HUES6 (cell line): ENCODE results near the gene METTL9.

Experiments used
- H3K27ac ChIP-seq: 2 replicates; pipeline ENCODE4 v1.7.0; 2013; ENCODE audit warnings: low read depth, mild to moderate bottlenecking, low read length, inconsistent platforms
- H3K27me3 ChIP-seq: 2 replicates; pipeline ENCODE4 v1.6.1; 2013; ENCODE audit warnings: low read length; ENCODE audit not compliant: control insufficient read depth, insufficient read depth
- H3K36me3 ChIP-seq: 2 replicates; pipeline ENCODE4 v1.6.1; 2013; ENCODE audit warnings: low read length; ENCODE audit not compliant: control insufficient read depth, insufficient read depth
- H3K4me1 ChIP-seq: 2 replicates; pipeline ENCODE4 v1.6.1; 2013; ENCODE audit warnings: low read length; ENCODE audit not compliant: control insufficient read depth, insufficient read depth
- H3K4me3 ChIP-seq: 2 replicates; pipeline ENCODE4 v1.5.1; 2013; ENCODE audit warnings: low read depth, low read length
- H3K9ac ChIP-seq: one replicate; pipeline ENCODE4 v1.6.1; 2013; ENCODE audit warnings: mild to moderate bottlenecking, low read length
- H3K9me3 ChIP-seq: 2 replicates; pipeline ENCODE4 v1.6.1; 2013; ENCODE audit warnings: low read depth, low read length; ENCODE audit not compliant: control insufficient read depth, insufficient read depth

Gene METTL9

DNA sequence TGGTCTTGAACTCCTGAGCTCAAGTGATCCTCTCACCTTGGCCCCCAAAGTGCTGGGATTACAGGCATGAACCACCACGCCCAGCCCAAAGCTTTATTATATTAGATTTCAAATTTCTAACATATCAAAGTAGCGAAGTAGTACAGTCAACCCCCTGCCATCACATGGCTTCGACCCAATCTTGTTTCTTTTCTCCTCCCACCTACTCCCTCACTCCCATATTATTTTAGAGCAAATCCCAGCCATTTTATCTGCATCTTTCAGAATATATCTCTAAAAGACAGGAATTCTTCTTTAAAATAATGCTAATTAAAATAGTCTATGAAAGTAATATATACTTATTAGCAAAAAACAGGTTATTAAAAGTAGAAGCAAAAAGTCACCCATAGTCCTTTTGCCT is 52.1 kb downstream of the METTL9 start:
- no peak overlapping the region for H3K9ac ChIP-seq
- peaks cover 4% of the 10 kb centered on the region for H3K36me3 ChIP-seq
- H3K4me3 ChIP-seq = no peak overlapping the region
- no peak overlapping the region for H3K27ac ChIP-seq
- no peaks in the 10 kb centered on the region for H3K27me3 ChIP-seq
- no peaks in the 10 kb centered on the region for H3K4me1 ChIP-seq
- H3K9me3 ChIP-seq = no peaks in the 10 kb centered on the region

DNA sequence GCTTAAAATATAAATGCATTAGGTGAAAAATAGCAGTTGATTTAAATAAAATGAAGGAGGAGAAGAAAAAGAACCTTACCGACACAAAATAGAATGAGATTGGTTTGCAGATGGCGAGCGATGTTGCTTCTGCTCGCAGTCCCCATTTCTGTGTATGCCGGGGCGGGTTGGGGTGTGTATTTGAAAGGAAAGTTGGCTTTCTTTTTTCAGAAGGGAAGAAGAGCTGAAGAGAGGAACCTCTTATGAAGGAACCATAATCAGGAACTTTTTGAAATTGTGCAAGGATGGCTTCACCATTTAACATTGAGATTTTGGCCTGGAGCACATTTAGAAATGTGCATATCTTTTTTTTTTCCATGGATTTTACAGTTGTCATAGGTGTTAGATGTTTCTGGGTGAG is 53.1 kb downstream of the METTL9 start, which contains the start of gene IGSF6:
Gene IGSF6, minus strand, starts transcription at position 156 of the 400 bp plus-strand sequence. Its CDS starts 10 bp downstream, at position 146.
- H3K27me3 ChIP-seq = no peaks in the 10 kb centered on the region
- no peaks in the 10 kb centered on the region for H3K9me3 ChIP-seq
- H3K9ac ChIP-seq = no peak within 1 kb of the TSS
- H3K36me3 ChIP-seq = peaks cover 4% of the 10 kb centered on the region
- no peak within 1 kb of the TSS for H3K27ac ChIP-seq
- H3K4me1 ChIP-seq = no peaks in the 10 kb centered on the region
- H3K4me3 ChIP-seq = no peak within 1 kb of the TSS

DNA sequence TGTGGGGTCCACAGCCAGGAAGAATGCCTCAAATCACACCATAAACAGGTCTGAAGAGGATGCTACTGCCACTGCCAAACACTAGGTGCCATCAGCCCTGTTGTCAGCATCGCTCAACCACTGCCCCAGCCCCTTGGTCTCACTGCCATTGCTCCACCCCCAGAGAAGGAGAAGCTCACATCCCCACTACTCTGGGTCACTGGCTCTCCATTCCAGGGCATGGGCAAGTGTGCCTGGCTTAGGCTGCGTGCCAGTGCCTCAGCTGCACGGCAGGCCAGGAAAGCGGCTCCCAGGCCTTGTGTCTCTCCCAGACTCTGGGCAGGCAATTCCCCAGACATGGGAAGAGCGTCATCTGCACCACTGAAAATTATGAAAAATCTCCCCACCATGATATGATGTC is 54.2 kb downstream of the METTL9 start:
- Histone ChIP-seq H3K36me3 (peaks cover 4% of the 10 kb centered on the region), H3K27ac (no peak overlapping the region), H3K27me3 (no peaks in the 10 kb centered on the region), H3K4me3 (no peak overlapping the region), H3K9ac (no peak overlapping the region), H3K9me3 (no peaks in the 10 kb centered on the region), H3K4me1 (no peaks in the 10 kb centered on the region)

DNA sequence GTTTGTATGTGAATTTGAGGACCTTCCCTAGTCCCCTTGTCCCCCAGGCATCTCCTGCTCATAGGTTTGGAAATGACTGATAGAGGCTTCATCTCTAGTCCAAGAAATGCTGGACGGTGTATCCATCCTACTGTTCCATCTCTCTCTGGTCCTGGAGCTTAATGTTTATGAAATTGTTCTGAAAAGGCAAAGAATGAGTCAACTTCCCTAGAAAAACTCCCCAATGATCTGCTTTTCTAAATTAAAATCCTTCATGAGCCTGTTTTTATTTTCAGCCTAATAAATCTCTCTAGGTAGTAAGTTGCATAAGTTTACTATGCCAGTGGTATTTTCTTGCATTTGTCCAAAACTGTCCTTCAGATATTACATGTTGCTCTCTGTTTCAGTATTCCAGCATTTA is 55.1 kb downstream of the METTL9 start:
- no peaks in the 10 kb centered on the region for H3K27me3 ChIP-seq
- H3K9me3 ChIP-seq = no peaks in the 10 kb centered on the region
- peaks cover 4% of the 10 kb centered on the region for H3K36me3 ChIP-seq
- H3K4me3 ChIP-seq = no peak overlapping the region
- no peak overlapping the region for H3K9ac ChIP-seq
- H3K27ac ChIP-seq = no peak overlapping the region
- H3K4me1 ChIP-seq = no peaks in the 10 kb centered on the region

DNA sequence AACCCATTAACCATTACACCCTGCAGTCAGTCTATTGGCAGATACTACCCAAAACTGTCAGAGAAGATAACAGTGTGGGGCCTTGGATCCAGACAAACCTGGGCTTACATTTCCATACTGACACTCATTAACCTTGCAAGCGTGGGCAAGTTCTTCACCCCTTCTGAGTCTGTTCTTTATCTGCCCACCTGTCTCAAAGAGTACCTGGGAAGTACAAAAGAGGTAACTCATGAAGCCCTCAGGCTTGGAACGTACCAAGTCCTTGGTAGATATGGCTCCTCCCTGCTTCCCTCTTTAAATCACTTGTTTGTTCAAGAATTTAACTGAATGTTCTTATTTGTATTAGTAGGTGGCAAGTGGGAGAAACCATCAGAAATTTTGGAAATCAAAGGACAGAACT is 55.5 kb downstream of the METTL9 start:
- Histone ChIP-seq H3K4me3 (no peak overlapping the region), H3K4me1 (no peaks in the 10 kb centered on the region), H3K27ac (no peak overlapping the region), H3K36me3 (peaks cover 4% of the 10 kb centered on the region), H3K9ac (no peak overlapping the region), H3K27me3 (no peaks in the 10 kb centered on the region), H3K9me3 (no peaks in the 10 kb centered on the region)

DNA sequence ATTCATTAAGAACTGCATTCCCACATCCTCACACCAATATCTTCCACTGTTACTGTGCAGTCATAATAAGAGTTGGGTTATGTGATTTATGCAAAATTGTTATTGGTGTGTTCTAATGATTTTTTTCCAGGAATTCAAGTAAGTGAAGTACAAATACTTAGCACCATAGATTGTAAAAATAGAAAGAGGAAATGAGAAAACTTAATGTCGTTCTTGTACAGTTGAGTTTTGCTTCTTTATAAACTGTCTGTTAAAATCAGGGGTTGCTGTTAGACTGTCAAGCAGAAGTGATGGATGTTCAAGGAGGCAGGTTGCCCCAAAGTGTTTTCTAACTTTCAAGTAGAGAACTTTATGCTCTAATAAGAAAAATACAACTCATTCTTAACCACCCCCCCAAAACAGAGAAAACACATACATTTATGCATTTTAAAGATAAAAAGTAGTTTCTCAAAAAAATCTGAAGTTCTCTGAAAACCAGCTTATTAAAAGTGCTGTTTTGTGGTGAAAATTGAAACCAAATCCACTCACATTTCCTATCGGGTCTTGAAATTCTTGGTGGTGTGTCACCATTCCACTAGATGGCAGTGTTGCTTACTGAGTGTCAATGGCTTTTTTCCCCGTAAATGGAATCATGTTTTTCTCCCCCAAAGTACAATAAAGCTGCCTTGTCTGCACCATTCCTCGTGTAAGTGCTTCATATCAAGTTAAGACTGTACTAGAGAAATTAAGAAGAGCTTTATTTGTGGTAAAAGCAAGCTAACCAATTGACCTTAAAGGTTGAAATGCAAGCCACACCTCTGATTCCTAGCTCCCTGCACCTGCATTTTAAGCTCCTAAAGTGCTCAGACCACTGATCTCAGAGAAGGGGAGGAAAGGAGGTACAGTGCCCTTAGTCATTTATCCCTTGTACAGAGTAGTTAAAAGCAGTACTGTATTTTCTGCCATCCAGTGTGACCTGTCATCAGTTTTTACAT is 57.7 kb downstream of the METTL9 start:
- Histone ChIP-seq H3K27me3 (no peaks in the 10 kb centered on the region), H3K9me3 (no peaks in the 10 kb centered on the region), H3K36me3 (peaks cover 4% of the 10 kb centered on the region), H3K27ac (no peak overlapping the region), H3K4me1 (no peaks in the 10 kb centered on the region), H3K4me3 (no peak overlapping the region), H3K9ac (no peak overlapping the region)

DNA sequence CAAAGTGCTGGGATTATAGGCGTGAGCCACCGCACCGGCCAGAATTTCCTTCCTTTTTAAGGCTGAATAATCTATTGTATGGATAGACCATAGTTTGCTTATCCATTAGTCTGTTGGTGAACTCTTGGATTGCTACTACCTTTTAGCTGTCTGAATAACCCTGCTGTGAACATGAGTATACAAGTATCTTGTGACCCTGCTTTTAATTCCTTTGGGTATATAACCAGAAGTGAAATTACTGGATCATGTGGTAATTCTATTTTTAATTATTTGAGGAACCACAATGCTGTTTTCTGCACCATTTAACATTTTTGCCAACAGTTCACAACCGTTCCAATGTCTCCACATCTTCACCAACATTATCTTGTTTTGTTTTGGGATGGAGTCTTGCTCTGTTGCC is 59.7 kb downstream of the METTL9 start:
- no peaks in the 10 kb centered on the region for H3K4me1 ChIP-seq
- H3K27ac ChIP-seq = no peak overlapping the region
- H3K36me3 ChIP-seq = peaks cover 4% of the 10 kb centered on the region
- H3K4me3 ChIP-seq = no peak overlapping the region
- H3K9me3 ChIP-seq = no peaks in the 10 kb centered on the region
- H3K27me3 ChIP-seq = peaks cover 3% of the 10 kb centered on the region; the same call in 1 of the 2 replicates
- H3K9ac ChIP-seq = no peak overlapping the region

DNA sequence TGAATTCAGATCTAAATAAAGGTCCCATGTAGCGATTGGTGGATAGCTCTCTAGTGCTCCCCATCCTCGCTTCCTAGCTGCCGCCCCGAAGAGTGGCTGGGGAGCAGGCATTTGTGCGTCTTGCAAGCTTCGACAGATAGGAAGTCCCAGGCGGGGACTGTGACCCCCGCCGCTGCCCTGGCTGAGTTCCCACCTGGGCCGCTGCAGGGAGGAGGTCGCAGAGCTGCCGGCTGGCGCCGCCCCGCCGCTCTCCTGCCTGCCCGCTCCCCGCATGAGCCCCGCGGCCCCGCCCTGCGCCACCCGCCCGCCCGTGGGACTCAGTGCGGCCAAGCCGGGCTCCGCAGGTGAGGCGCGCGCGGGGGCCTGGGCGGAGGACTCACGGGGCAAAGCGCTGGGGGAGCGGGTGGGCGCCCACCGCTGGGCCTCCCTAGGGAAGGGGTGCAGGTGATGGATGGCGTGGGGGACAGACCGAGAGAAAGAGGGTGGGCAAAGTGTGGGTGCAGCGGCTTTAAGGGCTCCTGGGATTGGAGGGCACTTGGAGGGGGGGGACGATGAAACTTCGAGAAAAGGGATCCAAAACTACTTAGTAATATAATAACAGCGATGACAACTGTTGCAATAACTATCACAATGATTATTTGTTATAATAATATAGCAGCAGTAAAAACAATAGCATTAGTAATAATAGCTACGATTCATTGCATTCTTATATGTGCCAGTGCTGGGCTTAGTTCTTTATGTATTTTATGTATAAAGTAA is 64.7 kb downstream of the METTL9 start, which contains the start of gene OTOA:
Gene OTOA, plus strand, starts transcription at position 80 of the 759 bp plus-strand sequence. CDS start 14,547 bp downstream, outside the sequence.
- Histone ChIP-seq H3K27ac (no peak within 1 kb of the TSS), H3K9ac (no peak within 1 kb of the TSS), H3K27me3 (peaks cover 3% of the 10 kb centered on the region; the same call in 1 of the 2 replicates), H3K36me3 (no peaks in the 10 kb centered on the region), H3K4me1 (peaks cover 10% of the 10 kb centered on the region), H3K4me3 (peak within 1 kb of the TSS; percentile 44), H3K9me3 (no peaks in the 10 kb centered on the region)

DNA sequence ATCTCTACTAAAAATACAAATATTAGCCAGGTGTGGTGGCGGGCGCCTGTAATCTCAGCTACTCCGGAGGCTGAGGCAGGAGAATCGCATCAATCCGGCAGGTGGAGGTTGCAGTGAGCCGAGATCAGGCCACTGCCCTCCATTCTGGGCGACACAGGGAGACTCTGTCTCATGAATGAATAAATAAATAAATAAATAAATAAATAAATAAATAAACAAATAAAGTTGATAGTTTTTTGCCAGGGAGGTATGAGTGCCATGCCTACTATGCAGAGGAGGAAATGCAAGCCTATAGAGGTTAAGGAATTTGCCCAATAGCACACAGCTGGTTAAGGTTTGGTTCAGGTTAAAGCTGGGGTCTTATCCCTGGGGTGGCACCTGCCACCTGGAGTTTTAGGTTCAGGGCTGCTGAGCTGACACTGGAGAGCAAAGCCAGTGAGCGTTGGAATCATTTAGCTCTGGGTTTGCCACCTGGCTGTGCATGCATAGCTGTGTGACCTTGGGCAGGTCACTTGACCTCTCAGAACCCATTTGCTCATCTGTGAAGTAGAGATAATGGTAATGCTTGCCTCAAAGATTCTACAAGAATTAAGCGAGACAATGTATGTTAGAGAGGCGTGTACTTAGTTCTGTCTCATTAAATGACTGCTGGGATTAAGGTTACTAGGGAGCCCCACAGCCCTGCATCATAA is 65.6 kb downstream of the METTL9 start:
- Histone ChIP-seq H3K4me1 (peaks cover 10% of the 10 kb centered on the region), H3K36me3 (no peaks in the 10 kb centered on the region), H3K27ac (no peak overlapping the region), H3K9ac (no peak overlapping the region), H3K9me3 (no peaks in the 10 kb centered on the region), H3K4me3 (no peak overlapping the region), H3K27me3 (peaks cover 3% of the 10 kb centered on the region; the same call in 1 of the 2 replicates)

DNA sequence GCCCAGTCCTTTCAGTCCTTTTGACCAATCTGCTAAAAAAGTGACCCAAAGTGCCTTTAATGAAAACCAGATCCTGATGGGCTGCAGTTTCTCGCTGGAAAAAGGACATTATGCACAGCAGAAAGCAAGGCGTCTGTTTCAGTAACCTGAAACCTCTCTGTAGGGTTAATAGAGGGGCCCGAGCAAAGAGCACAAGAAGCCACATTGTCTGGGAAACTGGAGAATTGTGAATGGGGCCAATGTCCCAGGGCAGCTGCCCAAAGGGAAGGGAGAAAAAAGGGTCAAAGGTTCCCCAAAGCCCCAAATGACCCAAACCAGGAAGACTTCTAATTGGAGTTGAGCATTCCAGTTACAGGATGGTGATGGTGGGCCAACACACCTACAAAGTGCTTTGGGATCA is 67.4 kb downstream of the METTL9 start:
- Histone ChIP-seq H3K27ac (no peak overlapping the region), H3K36me3 (no peaks in the 10 kb centered on the region), H3K9ac (no peak overlapping the region), H3K9me3 (no peaks in the 10 kb centered on the region), H3K4me3 (no peak overlapping the region), H3K27me3 (peaks cover 3% of the 10 kb centered on the region; the same call in 1 of the 2 replicates), H3K4me1 (peaks cover 10% of the 10 kb centered on the region)
